ENCODE results near the gene ARHGAP10. TPM values are rescaled to one million over a fixed set of nuclear protein-coding genes. Genes with fewer than 3 reads are reported as not detected.

Gene ARHGAP10
- total RNA-seq, 1 experiment from 2014 or later = 9.0 TPM

GRCh38 chr4:147732518-147733235 lies 789 bp downstream of the ARHGAP10 start:
- BruUV-seq (replicated peaks) = no TSS peak
- POLR2A ChIA-PET (ENCODE audit: unreplicated experiment) = interaction anchor here (0.7 kb wide), 1 partner anchor 22 kb away, joined by 4 read pairs; no protein-coding TSS in a partner anchor

GRCh38 chr4:147733716-147734344 lies 1.9 kb downstream of the ARHGAP10 start:
- no TSS peak for BruUV-seq (replicated peaks)
- TF ChIP-seq EZH2phosphoT487 (IDR thresholded peaks at IDR 0.05; ENCODE audit: borderline replicate concordance, low read length) (no peak), EZH2 (IDR thresholded peaks at IDR 0.05; ENCODE audit: low read length, unreplicated experiment) (no peak), CTCF (conservative IDR thresholded peaks at IDR 0.05; ENCODE audit: low read depth, low read length) (peak; percentile 18; the same call in 1 of the 2 replicates)
- peaks cover 39% of the 10 kb centered on the region for H3K4me1 ChIP-seq (ENCODE audit: insufficient read depth, low read length)
- no peak overlapping the region for H3K27ac ChIP-seq (ENCODE audit: low read length)
- H3K36me3 ChIP-seq (ENCODE audit: low read depth, low read length) = no peaks in the 10 kb centered on the region
- no peaks in the 10 kb centered on the region for H4K20me1 ChIP-seq (ENCODE audit: low read length)
- intact Hi-C loops (cut with micrococcal nuclease) = loop anchor here (5.0 kb wide), 1 partner anchor 98 kb away; no protein-coding TSS in a partner anchor
- no peak overlapping the region for H2AFZ ChIP-seq (ENCODE audit: low read length)
- no peaks in the 10 kb centered on the region for H3F3A ChIP-seq (ENCODE audit: low read length, unreplicated experiment)
- H3K27me3 ChIP-seq (ENCODE audit: low read length) = no peaks in the 10 kb centered on the region
- peaks cover 65% of the 10 kb centered on the region for H3K79me2 ChIP-seq (ENCODE audit: low read length)
- H3K9me3 ChIP-seq (ENCODE audit: low read length) = no peaks in the 10 kb centered on the region
- no peaks in the 10 kb centered on the region for H3K9me2 ChIP-seq (replicated peaks; ENCODE audit: low read length)
- DNase-seq = peak; percentile 45
- no peak for ATAC-seq
- peak overlapping the region; percentile 95 for H3K4me3 ChIP-seq (ENCODE audit: low read length)
- H3K4me2 ChIP-seq (ENCODE audit: low read length) = peak overlapping the region; percentile 78
- CTCF ChIA-PET = no interaction called here
- no peak overlapping the region; the same call in 1 of the 2 replicates for H3K9ac ChIP-seq (ENCODE audit: low read length)
- POLR2A ChIA-PET (ENCODE audit: unreplicated experiment) = no interaction called here

More at GRCh38 chr4:147732518-147733235, 789 bp downstream of the ARHGAP10 start:
- H3K9me3 ChIP-seq (ENCODE audit: low read length) = no peaks in the 10 kb centered on the region
- peaks cover 48% of the 10 kb centered on the region for H3K4me1 ChIP-seq (ENCODE audit: insufficient read depth, low read length)
- H3F3A ChIP-seq (ENCODE audit: low read length, unreplicated experiment) = no peaks in the 10 kb centered on the region
- no peaks in the 10 kb centered on the region for H3K9me2 ChIP-seq (replicated peaks; ENCODE audit: low read length)
- ATAC-seq (peak; percentile 44), DNase-seq (peak; percentile 35)
- peak overlapping the region; percentile 95 for H3K4me3 ChIP-seq (ENCODE audit: low read length)
- H3K9ac ChIP-seq (ENCODE audit: low read length) = peak overlapping the region; percentile 79
- H3K4me2 ChIP-seq (ENCODE audit: low read length) = peak overlapping the region; percentile 78
- peaks cover 55% of the 10 kb centered on the region for H3K79me2 ChIP-seq (ENCODE audit: low read length)
- peak overlapping the region; percentile 44 for H3K27ac ChIP-seq (ENCODE audit: low read length)
- H3K36me3 ChIP-seq (ENCODE audit: low read depth, low read length) = no peaks in the 10 kb centered on the region
- no peaks in the 10 kb centered on the region for H4K20me1 ChIP-seq (ENCODE audit: low read length)
- H2AFZ ChIP-seq (ENCODE audit: low read length) = peak overlapping the region; percentile 96
- no peak for TF ChIP-seq EZH2phosphoT487 (IDR thresholded peaks at IDR 0.05; ENCODE audit: borderline replicate concordance, low read length)
- no peak for TF ChIP-seq CTCF (conservative IDR thresholded peaks at IDR 0.05; ENCODE audit: low read depth, low read length)
- TF ChIP-seq EZH2 (IDR thresholded peaks at IDR 0.05; ENCODE audit: low read length, unreplicated experiment) = no peak
- CTCF ChIA-PET = interaction anchor here (0.9 kb wide), 1 partner anchor 134 kb away, joined by 3 read pairs; no protein-coding TSS in a partner anchor
- no peaks in the 10 kb centered on the region for H3K27me3 ChIP-seq (ENCODE audit: low read length)
- intact Hi-C loops (cut with micrococcal nuclease) = loop anchor here (5.0 kb wide), 1 partner anchor 100 kb away; no protein-coding TSS in a partner anchor
